Epithelial cell of esophagus (primary cell): Measurements from ENCODE around the gene HMCN1.

ENCODE experiments used
- DNase-seq: peaks from one replicate; pipeline ENCODE4 v3.0.0; 2010; ENCODE audit warnings: low read depth
- H3K4me3 ChIP-seq: 2 replicates; pipeline ENCODE4 v1.5.1; 2011; ENCODE audit warnings: mild to moderate bottlenecking, low read length, control low read depth
- TF ChIP-seq, protein P1 (sequence below): IDR thresholded peaks from 2 replicates; pipeline ENCODE4 v1.5.1; 2011; ENCODE audit warnings: low read depth, mild to moderate bottlenecking, low read length, control low read depth, inconsistent platforms; ENCODE audit not compliant: insufficient read depth; ENCODE audit errors: missing control alignments

HMCN1 gene

DNA sequence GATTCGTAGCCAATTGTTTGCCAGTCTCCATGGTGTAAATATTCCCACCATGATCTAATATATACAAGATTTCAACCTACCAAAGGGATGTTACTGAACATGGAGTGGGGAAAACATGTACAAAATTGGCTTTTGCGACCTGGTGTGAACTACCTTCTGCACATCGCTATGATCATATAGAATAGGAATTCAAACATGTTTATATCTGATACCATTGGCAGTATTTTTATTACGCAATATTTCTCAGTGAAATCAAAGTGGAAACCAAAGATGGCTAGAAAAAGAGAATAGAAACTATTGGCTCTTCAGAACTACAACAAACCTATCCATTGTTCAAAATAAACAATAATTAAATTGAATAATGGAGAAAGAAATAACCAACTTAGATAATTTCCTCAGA is 355.7 kb downstream of the HMCN1 start:
- H3K4me3 ChIP-seq = no peak overlapping the region
- TF ChIP-seq, protein P1, sequence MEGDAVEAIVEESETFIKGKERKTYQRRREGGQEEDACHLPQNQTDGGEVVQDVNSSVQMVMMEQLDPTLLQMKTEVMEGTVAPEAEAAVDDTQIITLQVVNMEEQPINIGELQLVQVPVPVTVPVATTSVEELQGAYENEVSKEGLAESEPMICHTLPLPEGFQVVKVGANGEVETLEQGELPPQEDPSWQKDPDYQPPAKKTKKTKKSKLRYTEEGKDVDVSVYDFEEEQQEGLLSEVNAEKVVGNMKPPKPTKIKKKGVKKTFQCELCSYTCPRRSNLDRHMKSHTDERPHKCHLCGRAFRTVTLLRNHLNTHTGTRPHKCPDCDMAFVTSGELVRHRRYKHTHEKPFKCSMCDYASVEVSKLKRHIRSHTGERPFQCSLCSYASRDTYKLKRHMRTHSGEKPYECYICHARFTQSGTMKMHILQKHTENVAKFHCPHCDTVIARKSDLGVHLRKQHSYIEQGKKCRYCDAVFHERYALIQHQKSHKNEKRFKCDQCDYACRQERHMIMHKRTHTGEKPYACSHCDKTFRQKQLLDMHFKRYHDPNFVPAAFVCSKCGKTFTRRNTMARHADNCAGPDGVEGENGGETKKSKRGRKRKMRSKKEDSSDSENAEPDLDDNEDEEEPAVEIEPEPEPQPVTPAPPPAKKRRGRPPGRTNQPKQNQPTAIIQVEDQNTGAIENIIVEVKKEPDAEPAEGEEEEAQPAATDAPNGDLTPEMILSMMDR = no peak
- peak; percentile 7 for DNase-seq

DNA sequence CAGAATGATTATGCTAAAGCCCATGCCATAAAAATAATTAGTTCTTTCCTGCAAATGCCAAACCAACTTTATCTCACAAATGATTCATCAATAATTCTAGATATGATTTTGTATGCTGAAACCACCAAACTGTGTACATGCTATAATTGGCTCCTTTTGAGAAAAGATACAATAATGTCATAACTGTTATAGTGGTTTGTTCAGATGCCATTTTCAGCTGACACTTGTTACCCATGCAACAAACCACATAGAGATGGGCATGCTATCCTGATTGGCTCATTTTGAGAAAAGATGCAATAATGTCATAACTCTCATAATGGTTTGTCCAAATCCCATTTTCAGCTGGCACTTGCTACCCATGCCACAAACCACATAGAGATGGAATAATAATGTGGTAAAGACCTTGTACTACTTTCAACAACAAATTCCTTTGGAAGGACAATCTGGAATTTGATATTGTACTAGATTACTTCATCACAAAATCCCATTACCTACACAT is 357.1 kb downstream of the HMCN1 start:
- TF ChIP-seq, protein P1 = no peak
- DNase-seq = no peak
- H3K4me3 ChIP-seq = no peak overlapping the region

DNA sequence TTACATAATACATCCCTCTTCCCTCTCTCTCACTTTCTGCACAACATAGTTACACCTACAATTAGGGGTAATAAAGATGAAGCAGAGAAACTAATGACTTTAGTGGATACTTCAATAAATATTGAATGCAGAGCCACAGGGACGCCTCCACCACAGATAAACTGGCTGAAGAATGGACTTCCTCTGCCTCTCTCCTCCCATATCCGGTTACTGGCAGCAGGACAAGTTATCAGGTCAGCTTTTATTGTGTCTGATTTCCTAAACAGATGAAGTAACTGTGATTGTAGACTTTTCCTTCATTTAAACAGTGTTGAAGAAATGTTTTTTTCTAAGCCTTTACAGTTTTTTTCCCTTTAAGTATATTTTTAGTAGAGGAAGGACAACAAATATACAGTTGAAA is 359.2 kb downstream of the HMCN1 start:
- TF ChIP-seq, protein P1 = no peak
- DNase-seq = no peak
- no peak overlapping the region for H3K4me3 ChIP-seq

DNA sequence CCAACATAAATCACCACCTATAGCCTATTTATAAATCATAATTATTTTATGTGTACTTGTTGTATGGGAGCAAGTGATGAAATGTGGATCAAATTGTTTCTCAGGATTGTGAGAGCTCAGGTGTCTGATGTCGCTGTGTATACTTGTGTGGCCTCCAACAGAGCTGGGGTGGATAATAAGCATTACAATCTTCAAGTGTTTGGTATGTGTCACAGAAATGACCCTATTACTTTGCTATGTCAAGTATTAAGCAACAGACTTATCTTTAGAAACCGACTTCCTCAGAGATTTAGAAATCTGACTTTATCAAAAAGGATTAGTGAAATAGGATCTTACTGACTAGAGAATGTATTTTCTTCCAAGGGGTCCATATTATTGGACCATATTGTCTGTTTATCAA is 360.0 kb downstream of the HMCN1 start:
- TF ChIP-seq, protein P1 = no peak
- DNase-seq = peak; percentile 61
- H3K4me3 ChIP-seq = no peak overlapping the region

DNA sequence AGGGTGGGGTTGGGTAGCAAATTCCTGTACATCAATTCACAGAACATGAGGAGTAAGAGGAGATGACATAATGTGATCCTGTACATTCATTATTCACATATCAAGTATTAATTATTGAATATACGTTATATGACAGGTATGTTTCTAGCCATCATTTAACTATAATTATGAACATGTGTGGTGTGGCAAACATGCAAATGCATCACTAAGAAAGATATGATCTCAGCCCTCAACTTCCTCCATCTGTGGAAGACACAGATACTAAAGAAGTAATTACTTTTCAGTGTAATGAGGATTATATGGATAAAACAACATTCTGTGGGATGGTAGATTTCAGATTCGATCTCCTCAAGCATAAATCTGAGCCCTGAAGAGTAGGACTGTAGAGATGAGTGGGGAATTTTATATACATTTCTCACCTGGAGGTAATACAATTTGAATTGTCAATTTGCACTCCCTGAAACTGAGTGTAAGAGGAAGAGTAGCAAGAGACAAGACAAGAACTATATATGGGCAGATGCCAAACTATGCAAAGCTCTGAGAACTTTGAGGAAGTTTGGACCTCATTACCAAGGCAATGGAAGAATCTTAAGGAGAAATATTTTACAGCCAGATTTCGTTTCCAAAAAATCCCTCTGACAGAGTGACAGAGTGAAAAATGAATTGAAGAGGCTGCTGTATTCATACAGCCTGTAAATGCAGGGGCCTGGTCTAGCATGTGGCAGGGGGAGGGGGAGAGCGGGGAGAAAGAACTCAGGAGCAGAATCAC is 365.3 kb downstream of the HMCN1 start:
- DNase-seq = no peak
- no peak overlapping the region for H3K4me3 ChIP-seq
- TF ChIP-seq, protein P1 = no peak

DNA sequence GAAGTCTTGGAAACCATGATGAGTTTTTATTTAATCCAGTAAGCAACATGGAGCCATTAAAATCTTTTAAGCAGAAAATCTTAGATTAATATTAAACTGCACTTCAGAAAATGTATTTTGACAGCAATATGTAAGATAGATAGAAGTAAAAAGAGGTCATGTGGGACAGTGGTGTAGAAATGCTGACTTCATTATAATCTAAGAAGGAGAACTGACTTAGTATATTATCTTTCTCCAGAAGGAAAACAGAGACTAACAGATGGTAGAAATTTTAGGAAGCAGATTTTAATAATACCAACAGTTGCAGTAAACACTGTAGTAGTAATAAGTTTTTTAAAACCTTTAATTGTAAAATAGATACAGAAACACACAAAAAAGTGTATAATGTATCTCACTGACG is 367.9 kb downstream of the HMCN1 start:
- H3K4me3 ChIP-seq = no peak overlapping the region
- no peak for DNase-seq
- TF ChIP-seq, protein P1 = no peak

DNA sequence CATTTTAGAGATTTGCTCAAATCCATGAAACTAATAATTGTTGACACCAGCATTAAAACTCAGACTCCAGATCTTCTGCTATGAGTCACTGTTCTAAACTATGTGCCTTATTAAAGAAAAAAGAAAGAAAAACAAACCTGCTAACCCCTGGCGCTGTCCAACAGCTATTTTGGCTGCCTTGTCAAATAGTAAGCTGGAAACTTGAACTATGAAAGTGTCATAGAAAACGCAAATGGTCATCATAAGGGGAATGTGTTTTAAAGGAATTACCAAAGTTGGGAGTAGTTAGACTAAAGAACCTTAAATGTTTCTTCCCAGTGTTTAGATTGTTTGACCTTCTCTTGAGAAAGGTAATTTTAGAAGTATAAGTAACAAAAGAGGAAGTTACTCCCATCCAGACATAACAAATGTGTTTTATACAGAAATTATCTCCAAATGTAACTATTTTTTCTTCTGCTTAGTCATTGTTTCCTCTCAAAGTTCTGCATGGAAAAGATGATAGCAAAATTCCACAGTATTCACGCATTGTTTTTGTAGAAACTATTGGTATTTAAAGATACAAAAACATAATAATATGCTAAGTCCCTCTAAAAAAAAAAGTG is 368.5 kb downstream of the HMCN1 start:
- TF ChIP-seq, protein P1 = no peak
- no peak overlapping the region for H3K4me3 ChIP-seq
- DNase-seq = peak; percentile 49
